LNCAP (cell line): ENCODE data around the gene TSR2.

Source experiments
- TF ChIP-seq, protein P1 (sequence below): fragments of 450-650 bp; IDR thresholded peaks from 2 replicates; pipeline ENCODE4 v1.5.1; 2017; ENCODE audit warnings: mild to moderate bottlenecking

Gene TSR2

DNA sequence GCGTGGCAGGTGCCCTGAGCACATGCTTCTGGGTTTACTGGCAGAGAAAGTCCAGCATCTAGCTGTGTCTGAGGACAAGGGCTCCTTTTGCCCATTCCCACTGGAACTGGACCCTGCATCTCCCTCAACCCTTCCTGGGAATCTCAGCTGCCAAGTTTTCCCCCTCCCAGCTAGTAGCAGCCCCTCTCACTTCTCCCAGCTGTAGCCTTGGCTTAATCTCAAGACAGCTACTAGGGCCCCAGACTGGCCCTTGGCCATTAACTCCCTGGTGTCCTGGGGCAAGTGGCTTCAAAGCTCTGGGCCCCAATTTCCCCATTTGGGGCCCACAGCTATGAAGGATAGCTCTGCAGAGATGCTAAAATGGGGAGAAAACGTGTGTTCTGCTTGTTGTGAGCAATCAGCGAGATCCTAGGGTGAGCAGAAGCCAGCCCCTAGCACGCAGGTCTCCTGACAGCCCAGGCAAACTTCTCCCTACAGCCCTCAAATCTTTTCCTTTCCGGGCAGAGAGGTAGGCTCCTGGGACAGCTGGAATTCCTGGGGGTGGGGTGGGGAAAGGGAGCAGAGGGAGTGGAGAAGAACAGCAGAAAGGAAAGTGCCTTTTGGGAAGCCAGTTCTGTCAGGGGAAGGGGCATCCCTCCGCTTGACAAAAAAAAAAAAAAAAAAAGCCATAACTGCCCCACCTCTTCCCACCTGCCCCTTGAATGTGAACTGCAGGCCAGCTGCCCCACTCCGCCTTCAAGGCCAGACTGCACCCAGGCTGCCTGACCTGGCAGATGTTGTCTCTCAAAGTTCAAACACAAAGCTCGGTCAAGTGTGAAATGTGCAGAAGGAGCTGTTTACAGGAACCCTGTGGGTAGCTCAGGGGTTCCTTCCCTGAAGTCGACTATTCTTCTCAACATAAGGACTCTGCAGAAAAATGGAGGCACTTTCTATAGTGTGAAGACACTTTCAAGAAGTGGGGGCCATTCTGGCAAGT lies 39.2 kb downstream of the TSR2 start:
- TF ChIP-seq, protein P1, sequence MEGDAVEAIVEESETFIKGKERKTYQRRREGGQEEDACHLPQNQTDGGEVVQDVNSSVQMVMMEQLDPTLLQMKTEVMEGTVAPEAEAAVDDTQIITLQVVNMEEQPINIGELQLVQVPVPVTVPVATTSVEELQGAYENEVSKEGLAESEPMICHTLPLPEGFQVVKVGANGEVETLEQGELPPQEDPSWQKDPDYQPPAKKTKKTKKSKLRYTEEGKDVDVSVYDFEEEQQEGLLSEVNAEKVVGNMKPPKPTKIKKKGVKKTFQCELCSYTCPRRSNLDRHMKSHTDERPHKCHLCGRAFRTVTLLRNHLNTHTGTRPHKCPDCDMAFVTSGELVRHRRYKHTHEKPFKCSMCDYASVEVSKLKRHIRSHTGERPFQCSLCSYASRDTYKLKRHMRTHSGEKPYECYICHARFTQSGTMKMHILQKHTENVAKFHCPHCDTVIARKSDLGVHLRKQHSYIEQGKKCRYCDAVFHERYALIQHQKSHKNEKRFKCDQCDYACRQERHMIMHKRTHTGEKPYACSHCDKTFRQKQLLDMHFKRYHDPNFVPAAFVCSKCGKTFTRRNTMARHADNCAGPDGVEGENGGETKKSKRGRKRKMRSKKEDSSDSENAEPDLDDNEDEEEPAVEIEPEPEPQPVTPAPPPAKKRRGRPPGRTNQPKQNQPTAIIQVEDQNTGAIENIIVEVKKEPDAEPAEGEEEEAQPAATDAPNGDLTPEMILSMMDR: no peak

DNA sequence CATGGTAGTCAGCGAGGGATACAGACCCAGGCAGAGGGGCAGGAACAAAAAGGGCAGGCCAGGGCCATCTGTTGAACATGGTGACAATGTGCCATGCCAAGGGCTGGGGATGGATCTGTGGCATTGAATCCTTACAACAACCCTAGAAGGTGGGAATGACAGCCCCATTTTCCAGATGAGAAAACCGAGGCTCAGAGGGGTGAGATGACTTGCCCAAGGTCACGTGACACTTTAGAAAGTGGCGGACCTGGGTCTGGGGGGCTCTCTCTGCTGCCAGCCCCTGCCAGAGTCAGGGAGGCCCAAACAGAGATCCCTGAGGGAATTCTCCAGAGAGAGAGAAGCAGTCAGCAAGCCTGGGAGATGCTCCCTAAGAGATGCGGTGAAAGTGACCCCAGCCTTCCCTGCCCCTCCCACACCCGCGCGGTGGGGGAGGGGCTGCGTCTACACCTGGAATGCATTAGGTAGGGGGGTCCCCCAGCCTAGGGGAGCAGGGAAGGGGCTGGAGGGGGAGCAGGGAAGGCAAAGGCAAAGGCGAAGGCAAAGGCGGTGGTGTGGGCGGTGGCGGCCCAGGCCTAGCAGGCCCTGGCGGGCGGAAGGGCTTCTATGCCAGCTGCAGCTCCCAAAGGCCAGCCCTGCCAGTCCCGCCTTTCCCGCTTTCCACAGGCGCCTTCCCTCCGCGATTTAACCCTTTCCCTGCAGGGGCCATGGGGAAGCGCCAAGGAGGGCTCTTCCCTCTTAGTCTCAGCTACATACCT lies 42.8 kb downstream of the TSR2 start:
- TF ChIP-seq, protein P1: no peak

DNA sequence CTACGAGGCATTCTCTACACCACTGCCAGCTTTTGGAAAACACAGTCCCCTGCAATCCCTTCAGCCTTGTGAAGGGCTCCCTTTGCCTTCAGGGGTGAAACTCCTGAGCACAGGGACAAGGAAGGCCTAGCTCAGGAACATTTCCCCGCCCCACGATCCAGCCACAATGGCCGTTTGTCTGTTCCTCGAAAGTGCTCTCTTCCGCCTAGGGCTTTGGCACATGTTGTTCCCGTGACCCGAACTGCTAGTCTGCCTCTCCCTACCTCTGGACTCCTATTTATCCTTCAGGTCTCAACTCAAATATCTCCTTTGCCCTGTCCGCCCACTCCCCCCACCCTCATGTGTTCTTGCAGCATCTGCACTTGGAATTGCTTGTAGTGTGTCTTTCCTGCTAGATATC lies 43.7 kb downstream of the TSR2 start:
- TF ChIP-seq, protein P1: no peak

DNA sequence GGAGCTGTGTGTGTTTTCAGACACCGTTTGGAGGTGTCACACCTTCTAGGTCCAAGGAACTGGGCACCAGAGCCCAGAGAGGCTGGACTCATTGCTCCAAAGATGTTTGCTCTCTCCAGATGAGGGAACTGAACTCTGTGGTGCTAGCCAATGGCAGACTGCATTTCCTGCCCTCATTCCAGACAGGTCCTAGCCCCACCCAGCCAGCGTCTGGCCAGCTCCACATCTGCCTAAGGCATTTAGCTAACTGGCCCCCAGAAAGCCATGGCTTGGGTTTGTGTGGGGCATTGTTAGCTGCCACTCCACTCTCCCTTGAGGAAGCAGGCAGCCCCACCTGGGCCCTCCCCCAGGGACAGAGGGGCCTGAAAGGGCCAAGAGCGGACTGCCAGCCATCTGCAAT lies 44.5 kb downstream of the TSR2 start:
- TF ChIP-seq, protein P1: no peak

DNA sequence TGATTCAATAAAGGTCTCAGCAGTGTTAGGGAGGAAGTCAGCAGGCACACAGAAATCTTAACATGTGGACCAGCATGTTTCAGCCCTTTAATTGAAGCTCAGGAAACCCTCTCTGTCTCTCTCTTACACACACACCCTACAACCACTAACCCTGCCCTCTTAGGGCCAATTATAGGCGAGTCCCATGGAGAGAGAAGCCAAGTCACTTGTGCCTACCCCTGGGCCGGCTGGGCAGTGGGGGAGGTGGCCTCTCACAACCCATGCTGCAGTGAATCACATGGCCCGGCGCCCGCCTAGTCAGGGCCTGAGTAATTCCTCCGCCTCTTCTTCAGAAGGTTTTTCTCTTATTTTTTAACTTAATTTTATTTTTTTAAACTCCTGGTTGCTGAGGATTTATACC lies 52.1 kb downstream of the TSR2 start:
- TF ChIP-seq, protein P1: no peak

DNA sequence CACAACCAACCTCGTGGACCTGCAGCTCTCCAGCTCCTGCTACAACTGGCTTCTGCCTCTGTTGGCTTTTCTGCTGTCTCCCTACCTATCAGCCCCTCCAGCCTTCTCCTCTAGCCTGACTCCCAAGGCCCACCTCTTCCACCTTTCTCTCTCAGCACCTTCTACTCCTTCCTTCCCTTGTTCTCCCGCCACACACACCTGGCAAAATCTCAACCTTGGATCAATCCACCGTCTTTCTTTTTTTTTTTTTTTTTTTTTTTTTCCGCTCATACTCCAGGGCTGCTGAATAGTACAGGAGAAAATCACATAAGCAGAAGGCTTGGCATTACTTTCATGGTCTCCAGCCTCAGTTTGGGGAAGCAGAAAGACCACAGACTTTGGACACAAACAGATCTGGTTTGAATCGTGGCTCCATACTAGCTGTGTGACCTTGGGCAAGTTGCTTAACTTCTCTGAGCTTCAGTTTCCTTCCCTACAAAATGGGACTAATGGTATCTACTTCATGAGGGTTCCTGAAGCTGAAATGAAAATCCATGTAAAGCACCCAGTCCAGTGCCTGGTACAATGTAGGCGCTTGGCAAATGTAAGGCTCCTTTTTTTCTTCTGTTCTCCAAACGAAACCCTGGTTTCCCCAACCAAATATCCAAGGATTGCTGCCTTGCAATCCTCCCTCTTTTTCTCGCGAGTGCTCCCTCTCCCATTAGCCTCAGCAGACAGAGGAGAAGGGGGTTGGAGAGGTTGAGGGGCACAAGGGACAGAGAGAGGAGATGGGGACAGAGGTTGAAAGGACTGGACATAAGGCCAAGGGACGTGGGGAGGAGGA lies 54.2 kb downstream of the TSR2 start:
- TF ChIP-seq, protein P1: no peak
